Brain microvascular endothelial cell (primary cell): ENCODE measurements around the gene MUC5B.
A peak's percentile ranks its signal among the peaks of the same experiment; 100 is the strongest.

Experiments
- DNase-seq: peaks from one replicate; pipeline ENCODE4 v3.0.0-alpha.2; 2020
- H3K27ac ChIP-seq: fragments of 250-450 bp; sonication (Bioruptor Pico); 2 replicates; pipeline ENCODE4 v1.5.1; 2020; ENCODE audit warnings: mild to moderate bottlenecking, moderate library complexity
- H3K27me3 ChIP-seq: fragments of 250-450 bp; sonication (Bioruptor Pico); replicated peaks from 2 replicates; pipeline ENCODE4 v1.5.1; 2020; ENCODE audit warnings: mild to moderate bottlenecking
- H3K36me3 ChIP-seq: fragments of 250-450 bp; sonication (Bioruptor Pico); replicated peaks from 2 replicates; pipeline ENCODE4 v1.5.1; 2020; ENCODE audit warnings: mild to moderate bottlenecking
- H3K4me3 ChIP-seq: 2 replicates; pipeline ENCODE4 v1.5.1; 2011; ENCODE audit warnings: low read depth, mild to moderate bottlenecking, control low read depth, low read length, moderate library complexity
- in situ Hi-C: cut with HindIII; loops from 2 replicates; pipeline ENCODE4 v1.10.0; 2017; ENCODE audit warnings: low sequenced_read_pairs, low pct_ligation_motif_present
- TF ChIP-seq, protein P1 (sequence below): IDR thresholded peaks from 2 replicates; pipeline ENCODE4 v1.5.1; 2011; ENCODE audit warnings: low read depth, mild to moderate bottlenecking, moderate library complexity, low read length, control low read depth, inconsistent platforms; ENCODE audit errors: missing control alignments

Gene MUC5B

GRCh38 chr11:1267441-1268100, 44.7 kb downstream of the MUC5B start:
- H3K4me3 ChIP-seq: no peak overlapping the region
- TF ChIP-seq, protein P1, sequence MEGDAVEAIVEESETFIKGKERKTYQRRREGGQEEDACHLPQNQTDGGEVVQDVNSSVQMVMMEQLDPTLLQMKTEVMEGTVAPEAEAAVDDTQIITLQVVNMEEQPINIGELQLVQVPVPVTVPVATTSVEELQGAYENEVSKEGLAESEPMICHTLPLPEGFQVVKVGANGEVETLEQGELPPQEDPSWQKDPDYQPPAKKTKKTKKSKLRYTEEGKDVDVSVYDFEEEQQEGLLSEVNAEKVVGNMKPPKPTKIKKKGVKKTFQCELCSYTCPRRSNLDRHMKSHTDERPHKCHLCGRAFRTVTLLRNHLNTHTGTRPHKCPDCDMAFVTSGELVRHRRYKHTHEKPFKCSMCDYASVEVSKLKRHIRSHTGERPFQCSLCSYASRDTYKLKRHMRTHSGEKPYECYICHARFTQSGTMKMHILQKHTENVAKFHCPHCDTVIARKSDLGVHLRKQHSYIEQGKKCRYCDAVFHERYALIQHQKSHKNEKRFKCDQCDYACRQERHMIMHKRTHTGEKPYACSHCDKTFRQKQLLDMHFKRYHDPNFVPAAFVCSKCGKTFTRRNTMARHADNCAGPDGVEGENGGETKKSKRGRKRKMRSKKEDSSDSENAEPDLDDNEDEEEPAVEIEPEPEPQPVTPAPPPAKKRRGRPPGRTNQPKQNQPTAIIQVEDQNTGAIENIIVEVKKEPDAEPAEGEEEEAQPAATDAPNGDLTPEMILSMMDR: no peak
- no peaks in the 10 kb centered on the region for H3K27me3 ChIP-seq
- DNase-seq: no peak
- in situ Hi-C loops: no loop called here
- H3K27ac ChIP-seq: no peak overlapping the region
- no peaks in the 10 kb centered on the region for H3K36me3 ChIP-seq

GRCh38 chr11:1269957-1270356, 47.1 kb downstream of the MUC5B start:
- Histone ChIP-seq H3K27me3 (no peaks in the 10 kb centered on the region), H3K27ac (no peak overlapping the region), H3K36me3 (no peaks in the 10 kb centered on the region), H3K4me3 (no peak overlapping the region)
- in situ Hi-C loops: no loop called here
- TF ChIP-seq, protein P1: no peak
- no peak for DNase-seq

- H3K27ac ChIP-seq: no peak overlapping the region
- no peaks in the 10 kb centered on the region for H3K27me3 ChIP-seq
- in situ Hi-C loops: no loop called here
- H3K36me3 ChIP-seq: peaks cover 2% of the 10 kb centered on the region
- no peak overlapping the region for H3K4me3 ChIP-seq
- TF ChIP-seq, protein P1: no peak
- DNase-seq: no peak
These were observed 47.6 kb downstream of the MUC5B start for GRCh38 chr11:1270476-1270875.

- in situ Hi-C loops: no loop called here
- Histone ChIP-seq H3K4me3 (no peak overlapping the region), H3K27ac (no peak overlapping the region), H3K27me3 (no peaks in the 10 kb centered on the region), H3K36me3 (peaks cover 7% of the 10 kb centered on the region)
- DNase-seq: peak; percentile 52
- TF ChIP-seq, protein P1: no peak
These were observed 48.1 kb downstream of the MUC5B start for GRCh38 chr11:1271002-1271401.

DNA sequence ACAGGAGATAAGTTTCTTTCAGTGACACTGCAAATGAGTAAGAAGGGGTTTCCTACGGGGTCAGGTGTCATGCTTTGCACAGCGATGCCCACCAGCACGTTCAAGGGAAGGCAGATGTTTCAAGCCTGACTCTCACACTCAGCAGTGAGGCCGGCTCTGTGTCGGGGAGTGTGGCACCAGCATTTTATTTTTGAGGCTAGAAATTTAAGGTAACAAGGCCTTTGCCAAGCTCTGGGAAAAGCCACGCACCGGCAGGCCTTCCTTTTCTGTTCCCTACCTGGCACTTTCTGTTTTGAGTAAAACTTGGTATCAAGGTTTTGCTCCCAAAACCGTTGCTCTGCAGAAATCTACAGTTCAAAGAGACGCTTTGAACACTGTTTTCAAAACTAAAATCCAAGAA, 48.5 kb downstream of the MUC5B start:
- TF ChIP-seq, protein P1: no peak
- in situ Hi-C loops: no loop called here

DNA sequence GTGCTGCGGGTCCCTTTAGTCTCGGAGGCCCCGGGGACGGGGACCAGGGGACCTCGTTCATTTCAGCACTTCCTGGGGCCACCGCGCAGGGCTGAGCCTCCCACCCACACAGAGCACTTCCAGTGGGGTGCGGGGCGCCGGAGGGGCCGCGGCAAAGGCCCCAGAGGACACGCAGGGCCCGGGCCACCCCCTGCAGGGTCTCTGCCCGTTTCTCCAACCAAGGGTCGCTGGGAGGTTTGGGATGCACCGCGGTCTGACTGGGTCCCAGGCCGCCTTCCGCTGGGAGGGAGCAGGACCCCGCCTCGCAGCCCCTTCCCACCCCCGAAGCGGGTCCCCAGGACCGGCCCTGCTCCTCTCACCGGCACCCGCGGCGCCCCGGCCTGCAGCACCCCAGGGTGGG, 49.1 kb downstream of the MUC5B start:
- Histone ChIP-seq H3K27me3 (no peaks in the 10 kb centered on the region), H3K4me3 (no peak overlapping the region), H3K36me3 (peaks cover 13% of the 10 kb centered on the region), H3K27ac (no peak overlapping the region)
- TF ChIP-seq, protein P1: no peak
- in situ Hi-C loops: no loop called here
- no peak for DNase-seq

More for the DNA sequence above, 48.5 kb downstream of the MUC5B start:
- H3K27me3 ChIP-seq: no peaks in the 10 kb centered on the region
- DNase-seq: no peak
- H3K27ac ChIP-seq: peak overlapping the region; percentile 10
- H3K4me3 ChIP-seq: no peak overlapping the region
- H3K36me3 ChIP-seq: peaks cover 11% of the 10 kb centered on the region
